NCI-H146 treated with DMSO at 0.1 percent for 48 hours (cell line): Measurements from ENCODE around the gene RBM12.

Experiments used
- DNase-seq: peaks from one replicate; lab custom pipeline; 2025; ENCODE audit not compliant: unreplicated experiment; lab: John Stamatoyannopoulos, UW

Gene RBM12

DNA sequence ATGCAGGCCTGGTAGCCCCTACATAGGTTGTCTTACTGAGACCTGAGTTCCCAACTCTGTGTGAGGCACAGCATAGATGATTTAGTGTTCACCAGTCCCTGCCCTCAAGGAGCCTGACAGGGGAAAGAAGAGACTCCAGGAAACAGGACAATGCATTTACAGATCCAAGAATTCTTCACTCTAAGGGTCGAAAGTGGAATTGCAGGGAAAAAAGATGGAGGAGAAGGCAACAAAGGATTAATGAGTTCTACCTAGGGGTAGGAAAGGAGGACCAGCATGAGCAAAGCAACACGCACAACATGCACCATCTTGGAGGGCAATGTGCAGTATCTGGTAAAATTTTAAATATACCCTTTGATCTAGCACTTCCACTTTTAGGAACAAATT lies 43.1 kb downstream of the RBM12 start:
- DNase-seq: no peak

DNA sequence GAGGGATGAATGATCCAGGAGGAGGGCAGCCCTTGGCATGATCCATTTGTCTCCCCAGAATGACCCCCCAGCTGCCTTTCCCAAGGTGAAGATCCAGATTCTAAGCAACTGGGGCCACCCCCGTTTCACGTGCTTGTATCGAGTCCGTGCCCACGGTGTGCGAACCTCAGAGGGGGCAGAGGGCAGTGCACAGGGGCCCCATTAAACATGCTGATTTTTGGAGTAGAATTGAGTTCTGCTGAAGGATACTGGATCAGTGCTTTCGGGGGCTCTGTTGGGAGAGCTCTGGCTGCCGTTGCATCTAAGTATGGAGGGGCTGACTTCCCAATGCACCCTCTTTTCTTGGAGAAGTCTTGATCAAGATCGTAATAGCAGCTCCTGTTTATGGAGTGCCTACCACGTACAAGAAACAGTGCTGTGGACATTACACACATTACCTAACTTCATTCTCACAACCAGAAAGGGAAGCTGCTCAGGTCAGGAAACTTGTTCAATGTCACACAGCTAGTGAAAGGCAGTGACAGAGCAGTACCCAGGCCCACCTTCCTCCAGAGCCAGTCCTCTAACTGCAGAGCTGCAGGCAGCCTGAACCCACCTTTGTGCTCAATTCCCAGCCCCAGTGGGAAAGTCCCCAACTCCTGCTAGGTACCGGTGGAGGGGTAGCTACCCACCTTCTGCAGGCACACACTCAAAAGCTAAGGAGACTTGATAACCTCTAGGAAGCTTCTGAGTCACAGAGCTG lies 43.7 kb downstream of the RBM12 start:
- DNase-seq: no peak

DNA sequence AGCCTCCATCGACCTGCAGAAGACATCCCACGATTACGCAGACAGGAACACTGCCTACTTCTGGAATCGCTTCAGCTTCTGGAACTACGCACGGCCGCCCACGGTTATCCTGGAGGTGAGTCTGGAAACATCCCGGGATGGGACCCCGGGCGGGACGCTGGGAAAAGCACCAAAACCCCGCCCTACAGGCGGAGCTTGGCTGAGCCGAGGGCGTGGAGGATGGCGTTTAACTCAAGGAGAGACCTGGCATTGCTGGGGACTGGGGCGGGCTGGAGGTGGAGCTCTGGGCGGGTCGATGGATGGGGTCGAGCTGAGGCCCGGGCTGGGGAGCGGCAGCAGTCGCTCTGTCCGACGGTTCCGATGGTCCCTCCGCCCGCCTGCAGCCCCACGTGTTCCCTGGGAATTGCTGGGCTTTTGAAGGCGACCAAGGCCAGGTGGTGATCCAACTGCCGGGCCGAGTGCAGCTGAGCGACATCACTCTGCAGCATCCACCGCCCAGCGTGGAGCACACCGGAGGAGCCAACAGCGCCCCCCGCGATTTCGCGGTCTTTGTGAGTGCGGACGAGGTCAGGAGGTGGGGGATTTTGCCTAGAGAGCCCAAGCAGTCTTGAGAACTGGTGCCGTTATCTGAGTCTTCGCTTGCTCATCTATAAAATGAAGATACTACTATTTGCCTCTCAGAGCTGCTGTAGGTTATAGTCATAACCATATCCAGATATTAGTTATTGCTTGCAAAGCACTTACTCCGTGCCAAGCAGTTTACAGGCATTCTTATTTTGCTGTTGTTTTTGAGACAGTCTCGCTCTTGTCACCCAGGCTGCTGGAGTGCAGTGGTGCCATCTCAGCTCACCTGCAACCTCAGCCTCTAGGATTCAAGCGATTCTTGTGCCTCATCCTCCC lies 45.3 kb downstream of the RBM12 start:
- DNase-seq: peak; percentile 84

DNA sequence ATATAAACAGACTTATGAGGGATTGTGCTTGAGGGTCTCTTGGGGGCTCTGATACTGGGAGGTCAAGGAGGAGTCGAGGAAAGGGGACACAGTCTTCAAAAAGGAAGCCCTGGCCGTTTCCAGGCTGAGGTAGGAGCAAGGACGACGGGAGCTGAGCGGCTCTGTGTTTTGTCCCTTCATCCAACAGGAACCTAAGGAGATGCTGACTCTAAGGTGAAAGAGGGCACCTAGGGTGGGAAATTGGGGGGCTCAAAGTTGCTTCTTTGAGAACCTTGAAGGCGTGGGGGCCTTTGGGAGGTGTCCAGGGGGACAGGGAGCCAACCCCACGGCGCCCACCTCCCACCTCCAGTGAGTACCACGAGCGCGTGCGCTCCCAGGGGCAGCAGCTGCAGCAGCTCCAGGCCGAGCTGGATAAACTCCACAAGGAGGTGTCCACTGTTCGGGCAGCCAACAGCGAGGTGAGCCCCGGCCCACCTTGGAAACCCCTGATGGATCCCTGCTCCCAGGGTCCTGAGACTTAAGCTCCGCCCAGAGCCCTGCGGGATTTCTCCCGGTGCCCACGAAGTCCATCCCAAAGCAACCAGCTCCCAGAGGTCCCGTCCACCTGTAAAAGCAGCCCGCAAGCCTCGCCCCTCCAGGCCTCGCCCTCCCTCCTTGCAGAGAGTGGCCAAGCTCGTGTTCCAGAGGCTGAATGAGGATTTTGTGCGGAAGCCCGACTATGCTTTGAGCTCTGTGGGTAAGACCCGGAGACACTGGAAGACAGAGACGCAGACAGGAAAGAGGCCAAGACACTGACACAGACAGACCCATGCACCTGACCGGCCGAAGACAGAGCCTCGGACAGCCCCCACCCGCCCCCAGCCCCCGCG lies 46.2 kb downstream of the RBM12 start:
- DNase-seq: peak; percentile 39

DNA sequence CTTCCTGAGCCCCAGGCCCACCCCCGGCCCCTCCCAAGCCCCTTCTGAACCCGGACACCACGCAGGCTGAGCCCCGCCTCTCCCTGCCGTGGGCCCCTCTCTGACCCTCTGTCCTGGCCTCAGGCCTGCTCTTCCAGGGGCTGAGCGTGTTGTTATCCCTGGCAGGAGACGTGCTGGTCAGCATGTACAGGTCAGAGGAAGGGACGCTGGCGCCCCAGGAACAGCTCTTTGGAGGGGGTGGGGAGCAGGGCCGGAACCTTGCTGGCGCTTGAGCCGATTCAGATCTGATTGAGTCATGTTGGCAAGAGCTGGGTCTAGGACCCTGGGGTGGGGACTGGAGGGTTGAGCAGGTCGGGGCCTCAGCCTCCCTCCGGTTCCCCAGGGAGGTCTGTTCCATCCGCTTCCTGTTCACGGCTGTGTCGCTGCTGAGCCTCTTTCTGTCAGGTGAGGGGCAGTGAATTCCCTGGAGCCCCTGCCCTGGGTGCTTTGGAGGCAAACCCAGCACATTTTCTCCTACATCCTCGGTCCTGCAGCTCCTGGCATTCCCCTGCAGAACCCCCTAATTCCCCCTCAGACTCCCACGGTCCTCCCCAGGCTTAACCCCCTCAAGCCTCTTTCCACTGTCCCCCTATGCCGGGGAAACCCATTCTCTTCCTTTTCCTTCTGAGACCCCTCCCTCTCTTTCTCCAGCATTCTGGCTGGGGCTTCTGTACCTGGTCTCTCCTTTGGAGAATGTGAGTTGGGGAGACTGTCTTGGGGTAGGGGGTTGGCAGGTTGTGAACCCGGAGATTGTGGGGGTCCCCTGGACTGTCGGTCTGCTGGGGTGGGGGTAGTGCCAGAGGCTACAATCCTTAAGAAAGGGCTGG lies 47.1 kb downstream of the RBM12 start:
- peak; percentile 72 for DNase-seq

DNA sequence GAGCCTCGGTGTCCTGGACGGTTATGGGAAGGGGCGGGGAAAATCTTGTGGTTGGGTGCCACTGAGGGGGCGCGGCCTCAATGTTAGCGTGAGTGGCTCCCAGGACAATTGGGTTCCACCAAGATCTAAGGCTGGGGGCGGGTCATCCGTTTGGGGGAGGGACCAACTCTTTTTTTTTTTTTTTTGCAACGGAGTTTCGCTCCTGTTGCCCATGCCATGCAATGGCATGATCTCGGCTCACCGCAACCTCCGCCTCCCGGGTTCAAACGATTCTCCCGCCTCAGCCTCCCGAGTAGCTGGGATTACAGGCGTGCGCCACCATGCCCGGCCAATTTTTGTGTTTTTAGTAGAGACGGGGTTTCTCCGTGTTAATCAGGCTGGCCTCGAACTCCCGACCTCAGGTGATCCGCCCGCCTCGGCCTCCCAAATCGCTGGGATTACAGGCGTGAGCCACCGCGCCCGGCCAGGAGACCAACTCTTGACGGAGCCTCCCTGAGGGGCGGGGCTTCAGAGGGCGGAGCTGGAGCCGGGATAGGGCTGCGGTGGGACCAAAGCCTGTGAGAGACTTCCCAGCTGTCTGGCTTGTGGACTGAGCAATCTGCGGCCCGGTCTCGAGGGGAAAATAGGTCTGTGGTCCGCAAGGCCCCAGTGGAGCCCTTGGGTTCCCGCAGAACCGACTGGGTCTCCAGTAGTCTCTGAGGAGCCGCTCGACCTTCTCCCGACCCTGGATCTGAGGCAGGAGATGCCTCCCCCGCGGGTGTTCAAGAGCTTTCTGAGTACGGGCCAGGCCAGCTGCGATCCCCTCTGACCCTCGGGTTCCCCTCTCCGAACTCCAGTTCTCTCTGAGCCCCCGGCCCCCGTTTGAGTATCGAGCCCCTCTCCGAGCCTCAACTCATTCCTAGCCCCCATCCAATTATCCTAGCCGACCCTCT lies 48.0 kb downstream of the RBM12 start:
- DNase-seq: peak; percentile 66

DNA sequence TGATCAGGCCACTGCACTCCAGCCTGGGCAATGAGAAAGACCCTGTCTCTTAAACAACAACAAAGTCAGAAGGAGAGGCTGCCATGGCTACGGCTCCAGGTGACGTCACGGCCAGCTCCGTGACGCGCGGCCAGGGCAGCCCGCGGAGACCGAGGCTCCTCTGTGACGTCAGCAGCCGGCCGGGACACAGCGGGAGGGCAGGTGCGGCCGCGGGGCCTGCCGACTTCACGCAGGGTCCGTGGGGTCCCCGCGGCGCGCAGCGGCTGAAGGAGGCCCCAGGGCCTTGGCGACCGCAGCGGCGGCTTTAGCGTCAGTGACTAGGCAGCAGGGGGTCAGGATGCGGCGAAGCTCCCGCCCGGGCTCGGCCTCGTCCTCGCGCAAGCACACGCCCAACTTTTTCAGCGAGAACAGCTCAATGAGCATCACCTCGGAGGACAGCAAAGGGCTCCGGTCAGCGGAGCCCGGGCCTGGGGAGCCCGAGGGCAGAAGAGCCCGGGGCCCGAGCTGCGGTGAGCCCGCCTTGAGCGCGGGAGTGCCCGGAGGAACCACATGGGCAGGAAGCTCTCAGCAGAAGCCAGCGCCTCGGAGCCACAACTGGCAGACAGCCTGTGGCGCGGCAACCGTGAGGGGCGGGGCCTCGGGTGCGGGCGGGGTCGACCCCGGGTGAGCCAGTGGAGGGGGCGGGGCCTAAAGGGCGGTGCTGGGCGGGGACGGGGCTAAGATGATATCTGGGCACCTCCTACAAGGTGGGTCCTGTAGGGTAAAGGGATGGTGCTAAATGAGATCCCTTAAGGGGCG lies 48.8 kb downstream of the RBM12 start, which contains the start of gene SPAG4:
Gene SPAG4 (plus strand): TSS at position 163 of the 798 bp plus-strand sequence. CDS start 175 bp downstream, at position 338.
- peak; percentile 100 for DNase-seq

DNA sequence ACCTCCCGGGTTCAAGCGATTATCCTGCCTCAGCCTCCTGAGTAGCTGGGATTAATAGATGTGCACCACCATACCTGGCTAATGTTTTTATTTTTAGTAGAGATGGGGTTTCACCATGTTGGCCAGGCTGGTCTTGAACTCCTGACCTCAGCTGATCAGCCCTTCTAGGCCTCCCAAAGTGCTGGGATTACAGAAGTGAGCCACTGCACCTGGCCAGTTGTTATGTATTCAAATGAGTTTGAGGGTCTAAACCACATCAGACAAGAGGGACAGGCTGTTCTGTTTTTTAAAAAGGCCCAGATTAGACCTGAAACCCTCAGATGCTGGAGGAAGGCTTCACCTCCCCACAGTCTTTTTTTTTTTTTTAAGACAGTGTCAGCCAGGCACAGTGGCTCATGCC lies 53.2 kb downstream of the RBM12 start:
- no peak for DNase-seq

DNA sequence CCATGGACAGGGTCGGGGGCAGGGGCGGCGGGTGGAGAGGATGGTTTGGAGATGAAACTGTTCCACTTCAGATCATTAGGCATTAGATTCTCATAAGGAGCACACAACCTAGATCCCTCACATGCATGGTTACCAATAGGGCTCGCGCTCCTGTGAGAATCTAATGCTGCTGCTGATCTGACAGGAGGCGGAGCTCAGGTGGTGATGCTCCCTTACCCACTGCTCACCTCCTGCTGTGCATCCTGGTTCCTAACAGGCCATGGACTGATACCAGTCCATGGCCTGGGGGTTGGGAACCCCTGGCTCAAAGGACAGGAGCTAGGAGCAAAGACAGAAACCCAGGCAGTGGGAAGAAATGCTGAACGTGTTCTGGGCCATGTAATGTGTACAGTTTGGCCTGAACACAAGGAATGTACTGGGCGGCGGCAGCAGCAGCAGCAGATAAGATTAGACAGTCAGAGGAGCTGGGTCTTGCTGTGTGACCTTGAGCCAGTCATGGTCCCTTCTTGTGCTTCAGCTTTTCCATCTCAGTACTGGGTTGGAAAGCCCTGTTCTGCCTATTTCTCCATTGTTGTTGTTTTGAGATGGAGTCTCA lies 53.8 kb downstream of the RBM12 start:
- no peak for DNase-seq

DNA sequence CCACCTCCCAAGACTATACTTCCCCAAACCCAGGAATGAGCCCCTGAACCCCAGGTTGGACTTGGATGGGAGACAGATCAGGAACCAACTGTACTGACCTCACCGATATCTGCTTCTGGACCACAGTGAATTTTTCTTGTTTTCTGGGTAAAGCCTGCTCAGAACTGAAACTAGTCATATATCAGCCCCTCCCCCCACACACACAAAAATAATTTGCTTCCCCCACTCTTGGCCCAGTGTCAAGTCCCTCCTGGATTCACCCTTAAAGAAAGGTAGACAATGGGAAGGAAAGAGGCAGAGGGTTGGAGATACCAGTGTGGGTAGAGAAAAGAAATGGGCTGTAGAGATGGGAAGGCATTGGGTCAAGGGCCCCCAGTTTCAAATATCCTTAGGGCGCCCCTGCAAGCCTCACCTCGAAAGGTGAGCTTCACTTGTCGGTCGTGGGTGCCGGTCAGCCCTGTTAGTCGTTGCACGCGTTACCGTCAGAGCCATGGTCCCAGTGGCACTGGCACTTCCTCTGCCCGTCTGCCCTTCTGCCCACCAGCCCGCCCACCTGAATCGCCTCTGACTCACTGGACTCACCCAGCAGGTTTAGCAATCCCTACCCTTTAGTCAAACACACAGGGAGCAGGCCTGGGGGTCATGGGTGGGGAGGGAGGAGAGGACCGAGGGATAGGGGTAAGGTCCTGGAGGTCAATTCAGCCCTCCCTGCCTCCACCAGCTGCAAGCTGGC lies 57.5 kb downstream of the RBM12 start:
- DNase-seq: no peak

DNA sequence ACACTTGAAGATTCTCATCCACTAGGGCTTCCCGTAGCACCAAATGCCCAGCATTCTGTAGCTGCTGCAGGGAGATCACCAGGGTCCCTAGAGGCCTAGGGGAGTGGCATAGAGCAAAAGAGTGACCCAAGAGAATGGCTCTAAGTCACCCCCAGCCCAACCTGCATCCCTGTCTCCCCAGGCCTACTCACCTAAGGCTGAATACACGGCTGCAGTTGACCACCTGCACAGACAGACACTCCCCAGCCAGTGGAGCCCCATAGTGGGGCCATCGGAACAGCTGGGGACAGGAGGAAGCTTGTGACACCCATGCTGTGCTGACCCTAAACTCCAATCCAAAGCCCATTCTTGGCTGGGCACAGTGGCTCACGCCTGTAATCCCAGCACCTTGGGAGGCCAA lies 58.6 kb downstream of the RBM12 start:
- DNase-seq: no peak

DNA sequence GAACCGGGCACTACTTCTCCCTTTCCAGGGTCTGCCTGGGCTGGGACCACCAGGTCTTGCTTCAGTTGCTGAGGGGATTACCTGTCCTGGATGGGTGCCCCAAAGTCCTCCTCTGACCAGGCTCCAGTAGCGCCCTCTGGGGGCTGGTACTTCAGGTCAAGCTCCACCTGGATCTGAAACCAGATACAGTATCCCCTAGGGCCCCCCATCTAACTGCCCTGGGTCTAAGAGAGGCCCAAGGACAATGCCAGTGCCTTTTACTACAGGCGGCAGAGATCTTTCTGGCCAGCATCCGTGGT lies 60.3 kb downstream of the RBM12 start:
- DNase-seq: no peak

DNA sequence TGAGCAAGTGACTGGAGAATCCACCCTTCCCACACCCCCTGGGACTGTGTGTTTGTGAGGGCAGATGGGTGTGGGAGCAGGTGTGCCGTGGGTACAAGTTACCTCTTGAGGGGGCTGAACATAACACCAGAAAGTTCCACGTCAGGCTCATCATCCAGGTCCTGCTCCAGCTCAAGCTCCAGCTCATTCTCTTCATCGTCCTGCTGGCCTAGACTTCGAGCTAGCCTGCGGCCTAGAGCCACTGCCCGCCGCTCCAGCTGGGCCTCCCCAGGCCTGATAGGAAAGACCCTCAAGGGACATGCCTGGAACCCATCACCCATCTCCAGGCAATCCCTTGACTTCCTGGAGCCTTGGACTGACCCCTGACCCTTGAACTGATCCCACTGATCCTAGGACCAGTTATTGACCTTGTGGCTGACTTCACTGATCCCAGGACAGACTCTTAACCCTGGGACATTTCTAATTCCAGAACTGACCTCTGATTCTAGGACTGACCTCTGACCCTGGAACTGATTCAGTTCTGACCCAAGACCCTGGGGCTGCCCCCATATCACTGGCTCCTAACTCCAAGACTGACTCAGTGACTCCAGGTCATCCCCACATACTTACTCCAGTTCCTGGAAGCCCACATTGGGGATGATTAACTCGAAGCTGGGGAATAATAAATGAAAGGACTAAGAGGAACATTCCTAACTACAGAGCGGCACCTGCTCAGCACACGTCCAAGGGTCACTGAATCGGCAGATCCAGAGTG lies 60.8 kb downstream of the RBM12 start:
- no peak for DNase-seq

DNA sequence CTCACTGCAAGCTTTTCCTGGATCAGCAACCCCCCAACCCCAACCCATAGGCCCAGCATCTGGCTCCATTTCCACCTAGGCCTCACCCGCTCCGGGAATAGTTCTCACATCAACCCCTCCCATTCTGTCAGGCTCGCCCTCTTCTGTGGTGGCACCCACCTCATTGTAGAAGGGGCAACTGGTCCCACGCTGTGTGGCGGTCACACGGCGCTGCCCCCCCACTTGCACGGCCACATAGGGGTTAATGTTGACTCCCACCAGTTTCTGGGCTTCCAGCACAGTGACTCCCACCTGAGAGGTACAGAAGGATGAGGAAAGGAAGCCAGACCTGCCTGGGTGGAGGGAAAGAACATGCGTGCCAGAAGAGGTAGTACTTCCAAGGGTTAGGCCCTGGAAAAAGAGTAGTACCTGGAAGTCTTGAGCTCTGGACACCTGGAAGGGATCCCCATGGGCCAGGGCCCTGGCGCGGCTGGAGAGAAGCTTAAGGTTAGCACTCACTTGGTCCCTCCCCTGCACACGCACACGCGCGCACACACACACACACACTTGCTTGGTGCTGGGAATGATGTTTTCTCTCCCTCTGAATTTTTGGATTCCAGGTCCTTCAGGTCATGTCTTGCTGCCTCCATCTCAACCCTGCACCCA lies 61.7 kb downstream of the RBM12 start:
- DNase-seq: no peak

DNA sequence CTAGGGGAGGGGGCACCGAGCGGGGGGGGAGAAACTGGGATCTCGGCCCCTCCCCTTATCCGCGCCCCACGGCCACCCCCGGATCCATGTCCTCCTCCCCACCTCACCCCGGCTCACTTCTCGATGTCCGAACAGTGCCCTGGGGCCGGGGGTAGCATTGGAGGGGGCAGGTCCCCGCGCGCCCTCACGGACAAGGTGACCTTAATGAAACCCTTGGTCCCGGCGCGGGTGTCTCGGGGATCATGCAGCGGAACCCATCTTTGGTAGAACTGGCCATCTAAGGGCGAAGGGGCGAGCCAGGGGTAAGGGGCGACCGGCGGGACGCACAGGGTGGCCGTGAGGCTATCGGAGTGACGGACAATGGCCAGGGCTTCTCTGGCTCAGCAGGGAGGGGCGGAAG lies 62.7 kb downstream of the RBM12 start:
- no peak for DNase-seq
